ENCODE measurements around the gene CHI3L2. TPM values are rescaled to one million over a fixed set of nuclear protein-coding genes. Genes with fewer than 3 reads are reported as not detected.
"Not testable (repeated sequence)": the region's sequence is repeated elsewhere in the genome, so short reads cannot be mapped to it uniquely, and the experiment has no call there.

Gene CHI3L2
- total RNA-seq, 1 donor from 2014 or later = 50.3 TPM

DNA sequence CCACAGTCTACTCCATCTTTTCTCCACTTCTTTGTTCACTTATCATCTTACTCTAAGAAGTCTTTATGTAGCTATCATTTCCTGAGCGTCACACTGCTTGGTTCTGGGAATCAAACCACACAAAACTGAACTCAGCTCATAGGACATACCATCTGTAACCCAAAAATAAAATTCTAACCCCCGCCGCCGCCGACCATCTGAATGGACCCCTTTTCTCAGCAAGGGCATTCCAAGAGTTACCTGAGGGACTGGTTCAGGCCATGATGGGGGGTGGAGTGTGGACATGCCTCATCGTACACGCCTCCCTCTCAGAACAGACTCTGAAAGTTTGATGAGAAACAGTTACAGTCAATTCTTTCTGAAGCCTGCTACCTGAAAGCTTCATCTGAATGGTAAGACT, 12.6 kb upstream of the CHI3L2 start:
- intact Hi-C loops (cut with DNase I) = no loop called here
- no peak for ATAC-seq

GRCh38 chr1:111215285-111215684, 12.2 kb upstream of the CHI3L2 start:
- intact Hi-C loops (cut with DNase I) = not testable (repeated sequence)

More for the DNA sequence above, 12.6 kb upstream of the CHI3L2 start:
- Histone ChIP-seq H3K4me1 (peaks cover 22% of the 10 kb centered on the region), H3K36me3 (no peaks in the 10 kb centered on the region), H3K27me3 (no peaks in the 10 kb centered on the region), H3K4me3 (no peak overlapping the region), H3K27ac (no peak overlapping the region), H3K9me3 (no peaks in the 10 kb centered on the region)
- DNase-seq = no peak
- TF ChIP-seq CTCF (IDR thresholded peaks at IDR 0.05) = no peak

GRCh38 chr1:111216751-111217150, 10.8 kb upstream of the CHI3L2 start:
- no peaks in the 10 kb centered on the region for H3K36me3 ChIP-seq
- intact Hi-C loops (cut with DNase I) = no loop called here
- no peak overlapping the region for H3K27ac ChIP-seq
- no peak overlapping the region for H3K4me3 ChIP-seq
- no peaks in the 10 kb centered on the region for H3K27me3 ChIP-seq
- no peaks in the 10 kb centered on the region for H3K9me3 ChIP-seq
- no peak for TF ChIP-seq CTCF (IDR thresholded peaks at IDR 0.05)
- no peak for ATAC-seq
- no peak for DNase-seq
- H3K4me1 ChIP-seq = peaks cover 38% of the 10 kb centered on the region

More at GRCh38 chr1:111215285-111215684, 12.2 kb upstream of the CHI3L2 start:
- Histone ChIP-seq H3K4me1 (peaks cover 26% of the 10 kb centered on the region), H3K27ac (peak overlapping the region; percentile 37)
- ATAC-seq, H3K27me3 ChIP-seq, H3K4me3 ChIP-seq, H3K9me3 ChIP-seq, DNase-seq, H3K36me3 ChIP-seq: not testable (repeated sequence)

GRCh38 chr1:111217183-111217910, 10.2 kb upstream of the CHI3L2 start:
- H3K9me3 ChIP-seq = no peaks in the 10 kb centered on the region
- H3K27me3 ChIP-seq = no peaks in the 10 kb centered on the region
- H3K27ac ChIP-seq = no peak overlapping the region
- no peak for TF ChIP-seq CTCF (IDR thresholded peaks at IDR 0.05)
- H3K36me3 ChIP-seq = no peaks in the 10 kb centered on the region
- DNase-seq (no peak), ATAC-seq (no peak)
- H3K4me3 ChIP-seq = no peak overlapping the region
- intact Hi-C loops (cut with DNase I) = no loop called here
- H3K4me1 ChIP-seq = peaks cover 44% of the 10 kb centered on the region

DNA sequence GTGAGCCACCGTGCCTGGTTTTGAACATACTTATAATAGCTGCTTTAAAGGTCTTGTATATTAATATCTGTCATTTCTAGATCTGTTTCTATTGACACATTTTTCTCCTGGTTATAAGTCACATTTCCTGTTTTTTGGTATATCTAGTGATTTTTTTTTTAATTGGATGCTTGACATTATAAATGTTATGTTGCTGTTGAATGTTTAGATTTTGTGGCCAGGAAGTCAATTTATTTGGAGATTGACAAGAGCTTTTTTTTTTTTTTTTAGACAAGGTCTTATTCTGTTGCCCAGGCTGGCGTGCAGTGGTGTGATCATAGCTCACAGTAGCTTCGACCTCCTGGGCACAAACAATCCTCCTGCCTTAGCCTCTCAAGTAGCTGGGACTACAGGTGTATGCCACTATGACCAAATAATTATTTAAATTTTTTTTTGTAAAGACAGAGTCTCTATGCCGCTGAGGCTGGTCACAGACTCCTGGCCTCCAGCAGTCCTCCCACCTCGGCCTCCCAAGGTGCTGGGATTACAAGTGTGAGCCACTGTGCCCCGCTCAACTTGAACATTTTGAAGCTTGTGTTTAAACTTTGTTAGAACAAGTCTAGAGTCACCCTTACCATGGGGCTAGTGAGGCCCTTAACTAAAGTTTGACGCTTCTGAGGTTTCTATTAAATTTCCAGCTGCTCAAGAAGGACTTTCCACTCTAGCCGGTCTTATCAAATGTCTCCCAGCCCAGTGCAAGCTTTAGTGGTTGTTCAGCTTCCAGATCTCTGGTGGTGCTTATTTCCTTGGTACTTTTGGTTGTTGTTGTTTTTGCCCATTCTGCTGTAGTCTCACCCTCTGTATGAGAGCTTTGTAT, 8.6 kb upstream of the CHI3L2 start:
- Histone ChIP-seq H3K4me1 (peaks cover 53% of the 10 kb centered on the region), H3K9me3 (no peaks in the 10 kb centered on the region), H3K27me3 (no peaks in the 10 kb centered on the region), H3K27ac (peak overlapping the region; percentile 39), H3K4me3 (no peak overlapping the region), H3K36me3 (no peaks in the 10 kb centered on the region)
- DNase-seq = no peak
- intact Hi-C loops (cut with DNase I) = no loop called here
- no peak for ATAC-seq
- TF ChIP-seq CTCF (IDR thresholded peaks at IDR 0.05) = no peak

Data from upper lobe of right lung (tissue), 1 donor.